IMR-90 (cell line): ENCODE results near the gene SEPTIN8. TPM values are rescaled to one million over a fixed set of nuclear protein-coding genes. Genes with fewer than 3 reads are reported as not detected.
A peak's percentile ranks its signal among the peaks of the same experiment; 100 is the strongest.

Source experiments
- ATAC-seq: fragments of 200-7000 bp; cut with Tn5 transposase; 2 replicates; pipeline ENCODE4 v1.9.1; 2020; ENCODE audit warnings: low read depth, mild to moderate bottlenecking, moderate library complexity
- BruUV-seq: library from RNA; stranded (reverse); fragments of 400-500 nt; replicated peaks from 2 replicates; lab custom pipeline; 2021; lab: Mats Ljungman, UMichigan
- CTCF ChIA-PET: fragments of 300-600 bp; formaldehyde crosslinking; extraction: SDS; loops from one replicate; lab custom pipeline; 2021; ENCODE audit warnings: antibody characterized with exemption; lab: Yijun Ruan, JAX
- POLR2A ChIA-PET: fragments of 300-600 bp; sonication (Branson Sonifier 250); formaldehyde crosslinking; loops from one replicate; lab custom pipeline; 2022; ENCODE audit warnings: antibody characterized with exemption; ENCODE audit not compliant: unreplicated experiment; lab: Charles Lee
- DNase-seq: peaks from one replicate; pipeline ENCODE4 v3.0.0; 2013
- H2AFZ ChIP-seq: replicated peaks from 2 replicates; pipeline ENCODE3; 2013; ENCODE audit warnings: low read length, mild to moderate bottlenecking; ENCODE audit not compliant: poor library complexity
- H2AK5ac ChIP-seq: 2 replicates; pipeline ENCODE4 v1.6.1; 2013; ENCODE audit warnings: low read depth, low read length, inconsistent platforms
- H2AK9ac ChIP-seq: replicated peaks from 2 replicates; pipeline ENCODE3; 2013; ENCODE audit warnings: mild to moderate bottlenecking, low read depth, low read length, moderate library complexity; ENCODE audit not compliant: poor library complexity
- H2BK120ac ChIP-seq: 2 replicates; pipeline ENCODE4 v1.6.1; 2013; ENCODE audit warnings: low read depth, low read length, inconsistent platforms
- H2BK15ac ChIP-seq: 3 replicates; pipeline ENCODE4 v1.6.1; 2013; ENCODE audit warnings: low read depth, low read length, inconsistent platforms
- H2BK20ac ChIP-seq: 2 replicates; pipeline ENCODE4 v1.6.1; 2013; ENCODE audit warnings: low read depth, mild to moderate bottlenecking, inconsistent platforms, low read length, moderate library complexity
- H2BK5ac ChIP-seq: 2 replicates; pipeline ENCODE4 v1.6.1; 2013; ENCODE audit warnings: mild to moderate bottlenecking, low read depth, low read length, inconsistent platforms; ENCODE audit not compliant: poor library complexity, severe bottlenecking
- H3K14ac ChIP-seq: replicated peaks from 2 replicates; pipeline ENCODE4 v1.6.1; 2013; ENCODE audit warnings: low read depth, low read length, inconsistent platforms
- H3K18ac ChIP-seq: 2 replicates; pipeline ENCODE4 v1.6.1; 2013; ENCODE audit warnings: low read depth, low read length, control low read depth
- H3K23ac ChIP-seq: 2 replicates; pipeline ENCODE4 v1.6.1; 2013; ENCODE audit warnings: low read depth, low read length, inconsistent platforms
- H3K27ac ChIP-seq: 2 replicates; pipeline ENCODE4 v1.5.1; 2013; ENCODE audit warnings: mild to moderate bottlenecking, control low read depth, low read length; ENCODE audit not compliant: insufficient read depth
- H3K27me3 ChIP-seq: 2 replicates; pipeline ENCODE4 v1.6.1; 2013; ENCODE audit warnings: low read length; ENCODE audit not compliant: control insufficient read depth, insufficient read depth
- H3K36me3 ChIP-seq: 2 replicates; pipeline ENCODE4 v1.6.1; 2013; ENCODE audit warnings: low read length, mixed read lengths; ENCODE audit not compliant: control insufficient read depth, insufficient read depth
- H3K4ac ChIP-seq: 2 replicates; pipeline ENCODE4 v1.6.1; 2013; ENCODE audit warnings: low read depth, low read length, inconsistent platforms
- H3K4me1 ChIP-seq: 2 replicates; pipeline ENCODE4 v1.6.1; 2013; ENCODE audit warnings: low read length, mixed read lengths; ENCODE audit not compliant: control insufficient read depth, insufficient read depth
- H3K4me2 ChIP-seq: 2 replicates; pipeline ENCODE4 v1.6.1; 2013; ENCODE audit warnings: low read depth, mild to moderate bottlenecking, control low read depth, low read length, moderate library complexity
- H3K4me3 ChIP-seq: 2 replicates; pipeline ENCODE4 v1.5.1; 2013; ENCODE audit warnings: low read depth, mild to moderate bottlenecking, control low read depth, low read length, moderate library complexity; ENCODE audit not compliant: insufficient read depth
- H3K56ac ChIP-seq: 2 replicates; pipeline ENCODE4 v1.6.1; 2013; ENCODE audit warnings: low read length, inconsistent platforms; ENCODE audit not compliant: insufficient read depth; ENCODE audit errors: extremely low read depth
- H3K79me1 ChIP-seq, 2 experiments: 2 replicates each; pipeline ENCODE4 v1.6.1; 2013; ENCODE audit warnings: low read length in 2 of 2, inconsistent platforms in 1 of 2, low read depth in 1 of 2
- H3K9ac ChIP-seq: 2 replicates; pipeline ENCODE4 v1.6.1; 2013; ENCODE audit warnings: low read depth, low read length, control low read depth
- H3K9me1 ChIP-seq: 2 replicates; pipeline ENCODE4 v1.6.1; 2013; ENCODE audit warnings: low read length, inconsistent platforms; ENCODE audit not compliant: insufficient read depth
- H3K9me3 ChIP-seq: 2 replicates; pipeline ENCODE4 v1.6.1; 2013; ENCODE audit warnings: low read length; ENCODE audit not compliant: control insufficient read depth, insufficient read depth
- H4K20me1 ChIP-seq: 2 replicates; pipeline ENCODE4 v1.6.1; 2013; ENCODE audit warnings: low read length, inconsistent platforms; ENCODE audit not compliant: insufficient read depth
- H4K5ac ChIP-seq: 2 replicates; pipeline ENCODE4 v1.6.1; 2013; ENCODE audit warnings: mild to moderate bottlenecking, low read depth, low read length, control low read depth
- H4K8ac ChIP-seq, 2 experiments: 2 replicates each; pipeline ENCODE4 v1.6.1; 2013; ENCODE audit warnings: low read depth in 2 of 2, low read length in 2 of 2, control low read depth in 1 of 2, inconsistent platforms in 1 of 2
- H4K91ac ChIP-seq: 2 replicates; pipeline ENCODE4 v1.6.1; 2013; ENCODE audit warnings: low read depth, low read length, inconsistent platforms; ENCODE audit not compliant: insufficient read depth
- BHLHE40 ChIP-seq: fragments of 150-350 bp; IDR thresholded peaks from 2 replicates; pipeline ENCODE4 v1.6.1; 2016; ENCODE audit warnings: mild to moderate bottlenecking, low read depth, low read length
- CEBPB ChIP-seq: IDR thresholded peaks from 2 replicates; pipeline ENCODE4 v1.6.1; 2012; ENCODE audit warnings: low read depth, low read length, improper control_type of control experiment
- MAFK ChIP-seq: IDR thresholded peaks from 2 replicates; pipeline ENCODE4 v1.6.1; 2012; ENCODE audit warnings: low read depth, low read length, improper control_type of control experiment
- WGBS, 2 experiments: methylation state at CpG; one replicate each; pipeline versions ENCODE4 v1.1.5 to v1.1.7; 2013; ENCODE audit warnings: missing lambda C conversion rate in 2 of 2; ENCODE audit not compliant: insufficient read length in 1 of 2; ENCODE audit errors: extremely low coverage in 2 of 2; 5-methylcytosine and 5-hydroxymethylcytosine counted together
- dilution Hi-C: fragments of 300-500 bp; cut with HindIII; formaldehyde crosslinking; loops from one replicate; pipeline ENCODE4 v1.14.3; 2018; ENCODE audit warnings: low sequenced_read_pairs; ENCODE audit not compliant: unreplicated experiment
- in situ Hi-C: fragments of 300-500 bp; cut with MboI; formaldehyde crosslinking; loops from 3 replicates; pipeline ENCODE4 v1.14.3; 2019; ENCODE audit warnings: low sequenced_read_pairs, inconsistent platforms, mixed read lengths
- intact Hi-C: fragments of 100-400 bp; cut with micrococcal nuclease; formaldehyde crosslinking; loops from 2 replicates; pipeline ENCODE4 v1.10.0; 2022
- polyA plus RNA-seq, 3 experiments: library from polyadenylated mRNA; depleted of rRNA; stranded (reverse); fragments of >200 nt; gene quantifications; 2 replicates each; pipeline ENCODE4 v1.2.3, GENCODE V29; 2012; ENCODE audit warnings: low replicate concordance in 1 of 3
- total RNA-seq: library from RNA; depleted of rRNA; stranded (reverse); fragments of >200 nt; gene quantifications from 2 replicates; pipeline ENCODE4 v1.2.3, GENCODE V29; 2012

The SEPTIN8 gene
- total and polyA plus RNA-seq, 2 of the 4 experiments (the other 2 are of a cell fraction) = 56.2 to 67.2 TPM

- in situ Hi-C loops (no loop called here), dilution Hi-C loops (no loop called here), intact Hi-C loops (no loop called here)
- no peak overlapping the region for H2AFZ ChIP-seq
- no peak overlapping the region for H2BK15ac ChIP-seq
- no peak overlapping the region for H2AK5ac ChIP-seq
- H3K56ac ChIP-seq = no peak overlapping the region
- H3K4ac ChIP-seq = no peak overlapping the region
- no peaks in the 10 kb centered on the region for H3K9me1 ChIP-seq
- ChIA-PET POLR2A (no interaction called here), CTCF (interaction anchor here (1.5 kb wide), 1 partner anchor 11 kb away, joined by 5 read pairs; the partner anchor contains the start of gene KIF3A)
- H3K79me1 ChIP-seq = 0 out of 4 replicates have a peak, but pooled peaks cover 0 to 5% of the 10 kb centered on the region in 2 experiments
- H3K4me2 ChIP-seq = no peak overlapping the region
- H3K14ac ChIP-seq = no peak overlapping the region
- H3K36me3 ChIP-seq = no peaks in the 10 kb centered on the region
- no peak overlapping the region for H3K9ac ChIP-seq
- H2BK5ac ChIP-seq = no peak overlapping the region
- ATAC-seq (no peak), DNase-seq (no peak)
- no peak overlapping the region for H3K27ac ChIP-seq
- H3K4me3 ChIP-seq = no peak overlapping the region
- TF ChIP-seq MAFK = peak; percentile 68
- no peak for TF ChIP-seq BHLHE40
- TF ChIP-seq CEBPB = peak; percentile 28; the same call in 1 of the 2 replicates
- H2AK9ac ChIP-seq = no peak overlapping the region
- H2BK120ac ChIP-seq = no peak overlapping the region
- H3K18ac ChIP-seq = no peak overlapping the region
- H4K20me1 ChIP-seq = no peaks in the 10 kb centered on the region
- H3K9me3 ChIP-seq = no peaks in the 10 kb centered on the region
- H4K8ac ChIP-seq = no peak overlapping the region
- no TSS peak for BruUV-seq
- no peak overlapping the region for H4K5ac ChIP-seq
- no peaks in the 10 kb centered on the region for H3K4me1 ChIP-seq
- H4K91ac ChIP-seq = no peak overlapping the region
- H3K27me3 ChIP-seq = no peaks in the 10 kb centered on the region
- no CpG with 5 or more reads among the region's 2 CpGs for WGBS, 2 experiments
- H3K23ac ChIP-seq = no peak overlapping the region
- no peak overlapping the region for H2BK20ac ChIP-seq
Observed at GRCh38 chr5:132725745-132726144, 51.3 kb downstream of the SEPTIN8 start.
